ENCODE measurements around the gene IFIT1B. TPM values are rescaled to one million over a fixed set of nuclear protein-coding genes. Genes with fewer than 3 reads are reported as not detected.
"Not testable (repeated sequence)": the region's sequence is repeated elsewhere in the genome, so short reads cannot be mapped to it uniquely, and the experiment has no call there.

Gene IFIT1B, protein sequence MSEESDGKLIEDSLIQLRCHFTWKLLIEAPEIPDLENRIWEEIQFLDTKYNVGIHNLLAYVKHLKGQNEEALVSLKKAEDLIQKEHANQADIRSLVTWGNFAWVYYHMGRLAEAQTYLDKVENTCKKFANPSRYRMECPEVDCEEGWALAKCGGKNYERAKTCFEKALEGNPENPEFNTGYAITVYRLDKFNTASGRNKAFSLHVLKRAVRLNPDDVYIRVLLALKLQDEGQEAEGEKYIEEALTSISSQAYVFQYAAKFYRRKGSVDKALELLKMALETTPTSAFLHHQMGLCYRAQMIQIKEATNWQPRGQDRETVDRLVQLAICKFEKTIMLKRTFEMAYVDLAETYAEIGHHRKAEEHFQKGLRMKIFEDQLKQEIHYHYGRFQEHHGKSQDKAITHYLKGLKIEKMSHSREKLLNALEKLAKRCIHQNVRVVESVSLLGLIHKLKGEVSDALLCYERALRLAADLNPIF
- 26.5 TPM for total RNA-seq (ENCODE audit: insufficient read depth, low replicate concordance)

DNA sequence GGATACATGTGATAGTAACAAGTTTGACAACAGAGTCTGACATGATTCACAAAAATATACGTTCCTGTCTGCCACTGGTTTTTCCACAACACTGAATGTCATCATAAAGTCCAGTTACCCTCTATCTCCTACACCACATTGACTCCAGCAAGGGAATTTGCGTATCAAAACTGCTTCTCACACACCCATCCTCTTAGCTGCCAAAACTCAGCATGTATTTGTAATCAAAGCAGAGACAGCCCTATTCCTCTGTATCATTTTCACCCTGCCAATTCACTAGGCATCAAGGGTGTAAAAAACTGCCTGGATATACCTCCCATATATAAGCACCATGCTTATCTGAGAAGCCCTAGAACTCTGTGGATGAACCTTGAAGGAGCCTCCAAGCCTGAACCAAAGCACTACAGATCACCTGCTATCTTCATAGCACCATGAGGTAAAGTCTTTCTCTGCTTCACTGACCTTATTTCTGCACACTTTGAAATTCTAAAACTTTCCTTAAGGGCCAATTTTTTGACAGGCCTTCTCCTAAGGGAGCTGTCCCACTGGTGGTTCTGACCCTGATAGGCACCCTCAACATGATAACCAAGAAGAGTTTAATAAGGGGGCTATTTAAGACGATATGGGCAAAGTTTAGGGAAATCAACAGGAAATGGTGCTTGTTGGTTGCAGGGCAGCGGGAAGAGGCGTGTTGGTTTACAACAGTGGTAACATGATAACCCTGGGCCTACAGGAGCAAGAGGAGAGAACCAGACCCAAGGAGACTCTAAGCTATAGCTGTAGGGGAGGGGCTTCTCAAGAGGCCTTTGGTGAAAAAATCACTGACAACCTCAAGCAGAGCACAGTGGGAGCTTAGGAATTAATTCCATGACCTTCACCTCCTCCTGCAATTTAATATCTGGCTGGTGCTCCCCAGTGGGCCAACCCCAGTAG lies at the start of gene IFIT1B:
IFIT1B (plus strand) TSS at position 352 of the 933 bp plus-strand sequence; CDS start at position 432, 80 bp downstream.
- DNase-seq (ENCODE audit: low spot score), result no peak

DNA sequence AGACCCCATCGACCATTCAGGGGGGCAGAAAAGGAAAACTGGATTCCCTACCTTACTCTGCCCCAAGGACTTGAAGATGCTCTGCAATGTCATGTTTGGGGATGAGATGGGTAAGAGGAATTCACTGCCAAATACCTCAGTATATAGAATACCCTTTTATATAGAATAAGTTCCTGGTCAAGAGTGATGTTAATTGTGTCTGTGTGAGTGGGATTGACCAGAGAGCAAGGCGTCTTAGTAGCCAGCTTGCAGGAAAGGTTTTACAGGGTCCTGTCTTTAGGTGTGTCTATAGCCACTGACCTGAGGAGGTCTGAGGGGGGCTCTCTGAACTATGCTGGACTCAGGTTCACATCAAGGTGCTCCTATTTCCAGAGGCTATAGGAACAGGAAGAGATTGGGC lies 48.7 kb upstream of the IFIT1B start:
- DNase-seq (ENCODE audit: low spot score), result no peak

DNA sequence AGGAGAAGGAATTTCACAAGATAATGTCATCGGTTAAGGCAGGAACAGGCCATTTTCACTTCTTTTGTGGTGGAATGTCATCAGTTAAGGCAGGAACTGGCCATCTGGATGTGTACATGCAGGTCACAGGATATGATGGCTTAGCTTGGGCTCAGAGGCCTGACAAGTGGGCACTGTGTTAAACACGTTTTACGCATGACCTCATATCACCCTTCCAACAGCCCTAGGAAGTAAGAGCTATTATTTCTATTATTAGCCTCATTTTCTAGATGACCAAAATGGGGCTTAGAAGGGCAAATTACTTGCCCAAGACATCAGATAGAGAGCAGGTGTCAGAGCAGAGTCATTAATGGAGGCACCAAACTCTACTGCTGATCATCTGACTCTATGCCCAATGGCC lies 47.8 kb upstream of the IFIT1B start:
- DNase-seq (ENCODE audit: low spot score), result not testable (repeated sequence)

DNA sequence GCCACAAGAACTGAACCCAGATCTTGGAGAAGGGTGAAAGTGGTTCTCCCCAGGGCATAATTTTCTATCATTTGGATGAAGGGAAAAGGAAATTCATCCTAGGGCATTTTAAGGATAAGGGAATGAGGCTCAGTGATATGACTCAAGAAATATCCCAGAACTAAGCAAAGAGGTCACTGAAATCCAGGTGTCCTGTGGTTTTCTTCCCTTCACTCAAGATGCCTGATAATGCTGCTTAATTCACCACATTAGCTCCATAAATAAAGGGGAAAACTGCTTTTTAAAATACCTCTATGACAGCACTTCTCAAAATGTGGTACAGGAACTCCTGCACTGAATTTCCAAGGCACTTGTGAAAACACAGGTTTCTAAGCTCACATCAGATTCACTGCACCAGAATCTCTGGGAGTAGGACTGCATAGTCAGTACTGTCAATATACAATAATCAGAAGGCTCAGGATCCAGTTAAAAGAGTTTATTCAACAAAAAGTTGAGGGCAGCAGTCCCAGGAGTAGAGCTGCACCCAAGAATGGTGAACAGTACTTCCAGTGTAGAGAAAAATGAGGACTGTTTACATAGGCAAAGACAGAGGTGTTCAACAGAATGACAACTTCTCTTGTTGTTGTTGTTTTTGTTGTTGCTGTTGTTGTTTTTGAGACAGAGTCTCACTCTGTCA lies 47.2 kb upstream of the IFIT1B start:
- DNase-seq (ENCODE audit: low spot score), result no peak

DNA sequence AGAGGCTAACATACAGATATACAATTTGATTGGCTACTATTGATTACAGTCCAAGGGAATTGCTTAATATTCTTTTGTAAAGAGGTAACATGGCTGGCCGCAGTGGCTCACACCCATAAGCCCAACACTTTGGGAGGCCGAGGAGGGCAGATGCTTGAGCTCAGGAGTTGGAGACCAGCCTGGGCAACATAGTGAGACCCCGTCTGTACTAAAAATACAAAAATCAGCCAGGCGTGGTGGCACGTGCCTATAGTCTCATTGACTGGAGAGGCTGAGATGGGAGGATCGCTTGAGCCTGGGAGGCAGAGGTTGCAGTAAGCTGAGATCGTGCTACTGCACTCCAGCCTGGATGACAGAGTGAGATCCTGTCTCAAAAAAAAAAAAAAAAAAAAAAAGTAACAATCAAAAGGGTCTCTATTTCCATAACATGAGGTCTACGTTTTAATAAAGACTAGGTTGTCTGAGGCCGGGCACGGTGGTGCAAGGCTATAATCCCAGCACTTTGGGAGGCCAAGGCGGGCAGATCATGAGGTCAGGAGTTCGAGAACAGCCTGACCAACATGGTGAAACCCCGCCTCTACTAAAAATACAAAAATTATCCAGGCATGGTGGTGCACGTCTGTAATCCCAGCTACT lies 46.3 kb upstream of the IFIT1B start:
- not testable (repeated sequence) for DNase-seq (ENCODE audit: low spot score)

DNA sequence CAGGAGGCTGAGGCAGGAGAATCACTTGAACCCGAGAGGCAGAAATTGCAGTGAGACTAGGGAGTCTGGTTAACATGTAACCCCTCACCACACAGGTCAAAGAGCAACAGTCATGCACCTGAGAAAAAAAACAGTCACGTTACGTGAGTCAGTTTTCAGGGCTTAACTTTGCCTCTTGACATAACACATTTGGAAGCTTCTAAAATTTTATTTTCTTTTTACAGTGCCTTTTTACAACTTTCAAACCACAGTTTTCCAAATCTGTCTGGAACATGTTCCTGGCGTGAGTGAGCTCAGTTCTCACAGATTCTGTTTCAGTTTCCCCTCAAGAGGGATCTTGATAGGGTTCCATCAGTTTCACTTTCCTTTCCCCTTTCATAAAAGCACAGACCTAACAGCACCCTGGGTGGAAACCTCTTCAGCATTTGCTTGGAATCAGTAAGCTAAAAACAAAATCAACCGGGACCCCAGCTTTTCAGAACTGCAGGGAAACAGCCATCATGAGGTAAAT lies 45.7 kb upstream of the IFIT1B start:
- DNase-seq (ENCODE audit: low spot score), result peak; percentile 81

DNA sequence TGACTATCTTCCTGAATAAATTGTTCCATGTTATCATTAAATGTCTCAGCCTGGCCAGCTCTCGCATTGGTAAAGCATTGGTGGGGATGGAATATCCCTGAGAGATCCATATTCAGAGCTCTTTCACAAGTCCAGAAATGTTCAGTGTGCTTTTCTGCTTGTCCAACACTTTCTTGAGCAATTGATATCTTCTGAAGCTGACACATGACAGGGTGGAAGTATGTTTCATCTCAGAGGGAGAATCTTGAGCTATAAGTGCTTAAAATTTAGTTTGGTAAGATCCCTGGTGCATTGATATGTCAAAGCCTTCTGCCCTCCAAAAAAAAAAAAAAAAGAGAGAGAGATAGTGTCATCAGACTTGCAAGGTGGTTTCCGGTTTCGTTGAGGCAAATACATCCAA lies 42.6 kb upstream of the IFIT1B start:
- DNase-seq (ENCODE audit: low spot score), result no peak

DNA sequence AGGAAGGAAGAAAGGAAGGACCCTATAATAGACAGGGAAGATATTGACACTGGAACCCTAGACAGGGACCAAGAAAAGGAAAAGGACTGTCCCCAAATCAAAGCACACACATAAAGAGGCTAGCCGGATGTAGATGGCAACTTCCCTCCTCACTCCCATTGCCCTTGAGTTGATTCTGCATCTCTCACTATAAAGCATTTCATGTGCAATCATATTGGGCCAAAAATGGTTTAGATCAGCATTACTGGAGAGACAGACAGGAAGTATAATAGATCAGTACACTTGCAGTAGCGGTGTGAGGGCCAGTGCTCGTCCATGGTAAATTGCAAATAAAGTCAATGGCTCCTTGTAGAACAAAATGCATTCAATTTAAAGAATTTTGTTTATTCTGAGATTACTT lies 41.6 kb upstream of the IFIT1B start:
- no peak for DNase-seq (ENCODE audit: low spot score)

DNA sequence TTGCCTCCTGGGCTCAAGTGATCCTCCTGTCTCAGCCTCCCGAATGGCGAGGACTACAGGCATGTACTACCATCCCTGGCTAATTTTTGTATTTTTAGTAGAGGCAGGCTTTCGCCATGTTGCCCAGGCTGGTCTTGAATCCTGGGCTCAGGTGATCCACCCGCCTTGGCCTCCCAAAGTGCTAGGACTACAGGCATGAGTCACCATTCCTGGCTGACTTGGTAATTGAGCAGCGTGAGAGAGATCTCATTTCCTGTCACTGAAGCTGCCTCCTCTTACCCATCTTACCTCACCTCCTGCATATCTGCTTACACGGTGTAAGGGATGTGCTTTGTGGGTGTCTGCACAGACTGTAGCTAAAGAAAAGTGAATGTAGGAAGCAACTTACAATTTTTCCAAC lies 40.4 kb upstream of the IFIT1B start:
- DNase-seq (ENCODE audit: low spot score), result no peak

DNA sequence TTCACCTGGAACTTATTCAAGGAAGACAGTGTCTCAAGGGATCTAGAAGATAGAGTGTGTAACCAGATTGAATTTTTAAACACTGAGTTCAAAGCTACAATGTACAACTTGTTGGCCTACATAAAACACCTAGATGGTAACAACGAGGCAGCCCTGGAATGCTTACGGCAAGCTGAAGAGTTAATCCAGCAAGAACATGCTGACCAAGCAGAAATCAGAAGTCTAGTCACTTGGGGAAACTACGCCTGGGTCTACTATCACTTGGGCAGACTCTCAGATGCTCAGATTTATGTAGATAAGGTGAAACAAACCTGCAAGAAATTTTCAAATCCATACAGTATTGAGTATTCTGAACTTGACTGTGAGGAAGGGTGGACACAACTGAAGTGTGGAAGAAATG lies 39.1 kb upstream of the IFIT1B start:
- DNase-seq (ENCODE audit: low spot score), result no peak

DNA sequence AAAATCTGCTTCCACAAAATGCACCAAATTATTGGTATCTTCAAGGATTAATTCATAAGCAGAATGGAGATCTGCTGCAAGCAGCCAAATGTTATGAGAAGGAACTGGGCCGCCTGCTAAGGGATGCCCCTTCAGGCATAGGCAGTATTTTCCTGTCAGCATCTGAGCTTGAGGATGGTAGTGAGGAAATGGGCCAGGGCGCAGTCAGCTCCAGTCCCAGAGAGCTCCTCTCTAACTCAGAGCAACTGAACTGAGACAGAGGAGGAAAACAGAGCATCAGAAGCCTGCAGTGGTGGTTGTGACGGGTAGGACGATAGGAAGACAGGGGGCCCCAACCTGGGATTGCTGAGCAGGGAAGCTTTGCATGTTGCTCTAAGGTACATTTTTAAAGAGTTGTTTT lies 38.0 kb upstream of the IFIT1B start:
- DNase-seq (ENCODE audit: low spot score), result no peak

DNA sequence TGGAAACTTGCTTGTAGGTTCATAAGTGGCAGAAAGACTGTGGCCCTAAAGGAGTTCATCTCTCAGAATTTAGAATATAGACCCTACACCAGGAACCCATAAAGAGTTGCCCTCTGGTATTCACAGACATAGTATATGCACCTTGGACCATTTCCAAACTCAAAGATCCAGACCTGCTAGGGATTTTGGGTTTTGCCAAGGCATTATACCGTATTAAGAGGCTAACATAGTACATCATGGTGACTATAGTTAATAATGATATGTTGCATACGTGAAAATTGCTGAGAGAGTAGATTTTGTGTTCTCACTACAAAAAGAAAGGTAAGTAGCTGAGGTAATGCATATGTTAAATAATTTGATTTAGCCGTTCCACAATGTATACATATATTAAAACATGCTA lies 36.2 kb upstream of the IFIT1B start:
- DNase-seq (ENCODE audit: low spot score), result peak; percentile 14

DNA sequence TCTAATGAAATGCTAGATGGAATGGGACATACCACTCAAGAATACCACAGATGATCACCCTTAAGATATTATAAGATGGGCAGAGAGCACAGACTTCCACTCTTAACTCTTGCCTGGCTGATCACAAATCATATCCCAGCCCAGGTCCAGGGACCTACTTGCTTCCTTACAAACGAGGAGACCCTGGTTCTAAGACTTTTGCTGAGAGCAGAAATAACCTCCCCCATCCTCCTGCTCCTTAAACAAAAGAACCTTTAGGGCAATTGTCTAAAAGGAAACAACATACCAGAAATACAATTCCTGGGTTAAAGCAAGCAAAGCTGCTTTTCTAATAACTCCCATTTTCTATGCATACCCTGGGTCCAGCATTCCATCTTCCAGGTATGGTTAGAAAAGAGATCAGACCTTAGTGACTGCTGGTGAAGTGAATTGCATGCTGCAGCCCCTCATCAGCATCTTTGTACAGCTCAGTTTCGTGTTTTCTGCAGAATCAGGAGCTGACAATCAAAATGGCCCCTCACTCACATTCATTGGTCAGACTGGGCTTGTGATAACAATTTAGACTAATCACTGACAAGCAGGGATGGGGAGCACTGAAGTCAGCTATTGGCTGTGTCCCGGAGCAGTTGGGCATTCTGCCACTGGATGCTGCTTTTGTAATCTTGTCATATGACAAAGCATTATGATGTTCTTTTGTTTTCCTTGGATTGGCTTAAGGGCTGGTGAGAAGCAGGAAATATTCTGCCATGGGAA lies 35.5 kb upstream of the IFIT1B start:
- no peak for DNase-seq (ENCODE audit: low spot score)

DNA sequence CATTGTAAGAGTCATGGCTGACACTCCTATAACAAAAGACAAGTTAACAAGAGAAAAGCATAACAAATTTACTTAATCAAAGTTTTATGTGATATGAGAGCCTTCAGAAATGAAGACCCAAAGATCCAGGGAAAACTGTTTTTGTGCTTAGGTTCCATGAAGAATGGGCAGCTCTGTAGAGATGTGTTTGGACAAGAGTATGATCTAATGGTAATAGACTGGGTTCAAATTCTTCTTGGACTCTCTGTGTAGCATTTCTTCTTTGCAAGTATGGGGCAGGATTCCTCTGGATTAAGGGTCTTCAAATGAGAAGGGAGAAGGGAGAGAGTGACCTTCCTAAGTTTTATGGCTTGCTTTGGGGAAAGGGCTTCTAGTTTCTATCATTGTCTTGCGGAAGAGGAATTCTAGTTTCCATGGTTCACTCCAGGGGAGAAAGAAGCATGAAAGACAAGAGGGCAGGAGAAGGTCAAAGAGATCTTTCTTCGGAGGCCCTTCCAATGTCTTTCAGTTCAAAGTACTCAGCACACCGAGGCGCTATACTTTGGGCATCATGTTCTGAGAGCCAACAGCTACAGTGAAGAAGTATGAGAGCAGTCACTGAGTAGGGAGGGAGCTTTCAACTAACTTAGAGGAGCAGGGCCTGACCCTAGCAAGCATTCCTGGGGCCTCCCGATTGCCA lies 34.6 kb upstream of the IFIT1B start:
- DNase-seq (ENCODE audit: low spot score), result no peak

DNA sequence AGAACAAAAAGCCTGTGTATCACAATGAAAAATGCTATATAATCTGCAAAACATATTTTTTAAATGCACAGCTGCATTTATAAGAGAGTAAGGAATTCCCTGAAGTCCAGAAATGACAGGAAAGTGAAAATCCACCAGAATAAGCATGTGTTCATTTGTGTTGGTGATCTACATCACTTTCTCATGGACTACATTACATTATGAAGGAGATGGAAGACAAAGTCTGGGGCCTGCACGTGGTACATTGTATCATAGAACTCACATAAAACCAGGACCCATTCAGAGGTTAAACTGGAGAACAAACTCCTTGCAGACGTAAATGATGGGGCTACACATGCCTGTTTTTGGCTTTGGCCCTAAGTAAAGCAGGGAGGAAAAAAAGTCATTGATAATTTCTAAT lies 33.7 kb upstream of the IFIT1B start:
- DNase-seq (ENCODE audit: low spot score), result no peak

DNA sequence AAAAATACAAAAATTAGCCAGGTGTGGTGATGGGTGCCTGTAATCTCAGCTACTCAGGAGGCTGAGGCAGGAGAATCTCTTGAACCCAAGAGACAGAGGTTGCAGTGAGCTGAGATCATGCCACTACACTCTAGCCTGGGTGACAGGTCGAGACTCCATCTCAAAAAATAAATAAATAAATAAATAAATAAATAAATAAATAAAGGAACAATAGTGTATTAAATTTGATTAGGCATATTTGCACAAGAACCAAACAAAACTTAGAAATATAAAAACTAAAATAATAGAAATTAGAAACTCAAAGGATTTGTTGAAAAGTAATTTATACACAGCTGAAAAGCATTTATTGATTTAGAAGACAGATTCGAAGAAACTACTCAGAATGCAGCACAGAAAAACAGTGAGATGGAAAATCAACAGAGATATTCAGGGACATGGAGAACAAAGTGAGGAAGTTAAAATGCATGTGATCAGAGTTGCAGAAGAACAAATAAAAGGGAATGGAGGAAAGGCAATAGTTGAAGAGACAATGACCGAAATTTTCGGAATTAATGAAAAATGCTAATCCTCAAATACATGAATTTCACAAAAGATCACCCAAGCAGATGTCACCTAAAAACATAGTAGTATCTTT lies 32.4 kb upstream of the IFIT1B start:
- no peak for DNase-seq (ENCODE audit: low spot score)

DNA sequence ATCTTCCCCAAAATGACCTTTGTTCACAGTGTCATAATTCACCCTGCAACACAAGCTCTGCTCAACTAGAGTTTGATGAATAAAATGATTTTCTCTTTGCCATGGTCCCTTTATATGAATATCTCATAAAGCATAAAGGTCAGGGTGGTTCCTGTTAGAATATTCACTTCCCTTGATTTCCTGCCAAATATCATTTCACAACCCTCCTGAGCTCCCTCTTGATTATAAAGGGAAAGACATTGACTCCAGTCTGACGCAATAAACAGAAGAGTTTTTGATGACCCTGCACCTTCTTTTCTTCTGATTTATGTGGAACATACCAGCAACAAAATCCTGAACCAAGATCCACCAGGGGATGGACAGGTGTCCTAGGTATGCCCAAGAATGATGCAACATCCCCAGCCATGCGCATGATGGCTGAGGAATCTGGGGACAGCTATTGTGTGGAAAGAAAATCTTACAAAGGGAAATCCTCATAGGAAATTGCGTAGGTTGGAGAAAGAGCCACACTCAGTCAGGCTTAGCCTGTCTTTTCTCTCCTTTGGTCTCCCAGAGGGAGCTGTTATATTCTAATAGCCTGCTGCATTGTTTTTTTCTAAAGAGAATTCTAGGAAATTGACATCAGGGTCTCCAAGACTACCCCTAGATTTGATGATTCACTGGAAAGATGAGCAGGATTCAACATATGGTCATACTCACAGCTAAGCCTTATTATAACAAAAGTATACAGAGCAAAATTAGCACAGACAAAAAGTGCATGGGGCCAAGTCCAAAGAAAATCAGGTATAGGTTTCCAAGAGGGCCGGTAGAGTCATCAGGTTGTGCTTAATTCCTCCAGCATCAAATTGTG lies 31.2 kb upstream of the IFIT1B start:
- peak; percentile 47 for DNase-seq (ENCODE audit: low spot score)

DNA sequence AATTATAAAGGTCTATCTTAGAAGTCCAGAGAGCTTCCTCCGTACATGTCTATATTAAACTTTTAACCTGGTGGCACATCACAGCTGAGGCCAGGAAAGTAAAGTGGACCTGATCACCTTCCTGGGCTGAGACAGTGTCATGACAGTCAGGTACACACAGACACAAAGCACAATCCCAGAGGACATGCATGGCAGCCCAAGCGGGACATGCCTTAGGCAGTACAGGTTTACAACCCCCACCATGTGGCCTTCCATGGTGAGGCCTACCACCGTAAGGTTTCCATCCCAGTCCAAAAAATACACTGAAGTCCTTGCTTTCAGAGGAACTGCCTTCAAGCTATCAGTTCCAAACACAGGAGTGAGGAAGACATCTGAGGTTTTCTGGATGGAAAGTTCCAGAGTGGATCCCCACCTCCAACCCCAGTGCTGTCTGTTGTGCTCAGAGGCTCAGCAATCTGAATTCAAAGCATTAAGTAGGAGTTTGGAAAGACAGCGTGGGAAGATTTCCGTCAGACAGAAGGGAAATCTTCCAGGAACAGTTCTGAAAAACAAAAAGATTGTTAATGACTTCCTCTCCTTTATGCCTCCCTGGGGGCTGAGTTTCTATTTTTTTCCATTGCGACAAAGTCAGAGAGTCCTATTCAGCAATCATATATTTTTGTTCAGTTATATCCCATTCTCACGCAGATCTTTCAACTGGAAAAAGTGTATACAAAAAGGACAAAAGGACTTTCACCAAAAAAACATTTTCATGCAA lies 30.0 kb upstream of the IFIT1B start:
- DNase-seq (ENCODE audit: low spot score), result peak; percentile 35
